Smooth muscle cell (in vitro differentiated cells): ENCODE data around the gene FXN. TPM values are rescaled to one million over a fixed set of nuclear protein-coding genes. Genes with fewer than 3 reads are reported as not detected.
"Not testable (repeated sequence)": the region's sequence is repeated elsewhere in the genome, so short reads cannot be mapped to it uniquely, and the experiment has no call there.

ENCODE experiments used
- DNase-seq: peaks from one replicate; lab custom pipeline; 2025; ENCODE audit not compliant: unreplicated experiment; lab: John Stamatoyannopoulos, UW
- H2AFZ ChIP-seq: fragments of 200-600 bp; sonication (generic); 2 replicates; pipeline ENCODE4 v1.6.0; 2016; ENCODE audit warnings: antibody characterized with exemption, low read depth, mild to moderate bottlenecking
- H3F3A ChIP-seq: fragments of 200-600 bp; sonication (generic); 2 replicates; pipeline ENCODE4 v1.6.0; 2017; ENCODE audit warnings: antibody characterized with exemption, low read depth
- H3K27ac ChIP-seq: fragments of 200-600 bp; sonication (generic); 2 replicates; pipeline ENCODE4 v1.5.1; 2016; ENCODE audit warnings: low read depth, mild to moderate bottlenecking
- H3K27me3 ChIP-seq: fragments of 200-600 bp; sonication (generic); 2 replicates; pipeline ENCODE4 v1.6.1; 2016; ENCODE audit warnings: low read depth, mild to moderate bottlenecking
- H3K36me3 ChIP-seq: fragments of 200-600 bp; sonication (generic); 2 replicates; pipeline ENCODE4 v1.5.1; 2016; ENCODE audit warnings: low read depth
- H3K4me1 ChIP-seq: fragments of 200-600 bp; sonication (generic); 2 replicates; pipeline ENCODE4 v1.5.1; 2016; ENCODE audit warnings: low read depth
- H3K4me2 ChIP-seq: fragments of 200-600 bp; sonication (generic); 2 replicates; pipeline ENCODE4 v1.6.0; 2016; ENCODE audit warnings: mild to moderate bottlenecking
- H3K4me3 ChIP-seq: fragments of 200-600 bp; sonication (generic); 2 replicates; pipeline ENCODE4 v1.5.1; 2016; ENCODE audit warnings: mild to moderate bottlenecking
- H3K79me2 ChIP-seq: fragments of 200-600 bp; sonication (generic); 2 replicates; pipeline ENCODE4 v1.6.0; 2016; ENCODE audit warnings: low read depth, mild to moderate bottlenecking
- H3K9ac ChIP-seq: fragments of 200-600 bp; sonication (generic); 2 replicates; pipeline ENCODE4 v1.6.0; 2016; ENCODE audit warnings: low read depth
- H3K9me3 ChIP-seq: fragments of 200-600 bp; sonication (generic); replicated peaks from 2 replicates; pipeline ENCODE4 v1.5.1; 2016; ENCODE audit warnings: low read depth
- H4K20me1 ChIP-seq: fragments of 200-600 bp; sonication (generic); 2 replicates; pipeline ENCODE4 v1.6.0; 2016; ENCODE audit warnings: low read depth
- CTCF ChIP-seq: fragments of 200-600 bp; sonication (generic); IDR thresholded peaks from 2 replicates; pipeline ENCODE4 v1.5.1; 2017; ENCODE audit warnings: borderline replicate concordance, mild to moderate bottlenecking, antibody characterized with exemption; ENCODE audit not compliant: insufficient read depth, poor library complexity, severe bottlenecking
- WGBS: methylation state at CpG from one replicate; pipeline ENCODE4 v1.1.7; 2016; ENCODE audit warnings: low lambda C conversion rate; 5-methylcytosine and 5-hydroxymethylcytosine counted together
- polyA plus RNA-seq: library from polyadenylated mRNA; unstranded; fragments of >200 nt; fragmentation: Nextera tagmentation; extraction: Ambion mirVana; gene quantifications from 2 replicates; pipeline ENCODE4 v1.2.1, GENCODE V29; 2016
- total RNA-seq: library from RNA; depleted of rRNA; stranded (reverse); fragments of >200 nt; gene quantifications from 2 replicates; pipeline ENCODE4 v1.2.3, GENCODE V29; 2014

The FXN gene
- total and polyA plus RNA-seq, 2 experiments from 2014 or later, result 15.2 to 16.0 TPM

- H3K9ac ChIP-seq, result no peak overlapping the region
- H3K79me2 ChIP-seq, result no peaks in the 10 kb centered on the region
- H3K9me3 ChIP-seq, result no peaks in the 10 kb centered on the region
- no peak overlapping the region for H2AFZ ChIP-seq
- no peaks in the 10 kb centered on the region for H3K36me3 ChIP-seq
- H3K4me1 ChIP-seq, result peaks cover 6% of the 10 kb centered on the region
- no peaks in the 10 kb centered on the region for H3K27me3 ChIP-seq
- H4K20me1 ChIP-seq, result no peaks in the 10 kb centered on the region
- no peaks in the 10 kb centered on the region for H3F3A ChIP-seq
- TF ChIP-seq CTCF, result no peak
- H3K27ac ChIP-seq, result no peak overlapping the region
- H3K4me2 ChIP-seq, result no peak overlapping the region
- DNase-seq, result no peak
- no peak overlapping the region for H3K4me3 ChIP-seq
- WGBS, result 96% methylated on average over 4 of the region's 4 CpGs
Measured at GRCh38 chr9:69047371-69047770, 11.8 kb downstream of the FXN start.

GRCh38 chr9:69049094-69049493, 13.5 kb downstream of the FXN start:
- no peaks in the 10 kb centered on the region for H4K20me1 ChIP-seq
- H3K9ac ChIP-seq, result no peak overlapping the region

GRCh38 chr9:69050936-69051335, 15.4 kb downstream of the FXN start:
- H3K27ac ChIP-seq, H3K4me2 ChIP-seq, H3K4me3 ChIP-seq, H3K36me3 ChIP-seq, H2AFZ ChIP-seq, H3K79me2 ChIP-seq, H3K27me3 ChIP-seq, H3F3A ChIP-seq, H4K20me1 ChIP-seq, H3K4me1 ChIP-seq, H3K9ac ChIP-seq, H3K9me3 ChIP-seq, DNase-seq: not testable (repeated sequence)
- 95% methylated on average over 12 of the region's 12 CpGs for WGBS

More at GRCh38 chr9:69049094-69049493, 13.5 kb downstream of the FXN start:
- WGBS, result 89% methylated on average over 6 of the region's 6 CpGs
- no peak for DNase-seq
- Histone ChIP-seq H3K27me3 (no peaks in the 10 kb centered on the region), H3K36me3 (no peaks in the 10 kb centered on the region), H2AFZ (no peak overlapping the region), H3K4me1 (peaks cover 6% of the 10 kb centered on the region), H3F3A (no peaks in the 10 kb centered on the region), H3K27ac (no peak overlapping the region), H3K9me3 (no peaks in the 10 kb centered on the region), H3K79me2 (no peaks in the 10 kb centered on the region), H3K4me2 (no peak overlapping the region), H3K4me3 (no peak overlapping the region)
- TF ChIP-seq CTCF, result no peak

GRCh38 chr9:69054989-69055388, 19.4 kb downstream of the FXN start:
- H3K9ac ChIP-seq, result no peak overlapping the region
- H3K36me3 ChIP-seq, result no peaks in the 10 kb centered on the region
- no peaks in the 10 kb centered on the region for H4K20me1 ChIP-seq
- H3K9me3 ChIP-seq, result no peaks in the 10 kb centered on the region
- TF ChIP-seq CTCF, result no peak
- no peak overlapping the region for H2AFZ ChIP-seq
- no peak overlapping the region for H3K4me3 ChIP-seq
- H3K27me3 ChIP-seq, result no peaks in the 10 kb centered on the region
- 79% methylated on average over 1 of the region's 1 CpG for WGBS
- no peak overlapping the region for H3K4me2 ChIP-seq
- no peaks in the 10 kb centered on the region for H3F3A ChIP-seq
- DNase-seq, result no peak
- H3K79me2 ChIP-seq, result no peaks in the 10 kb centered on the region
- no peak overlapping the region for H3K27ac ChIP-seq
- H3K4me1 ChIP-seq, result no peaks in the 10 kb centered on the region
